Parathyroid adenoma (tissue), 2 donors: Measurements from ENCODE around the gene ANXA4.
"Not testable (repeated sequence)": the region's sequence is repeated elsewhere in the genome, so short reads cannot be mapped to it uniquely, and the experiment has no call there.

Experiments
- H2AFZ ChIP-seq: fragments of 300-600 bp; sonication (generic); one replicate; pipeline ENCODE4 v1.7.0; 2017; ENCODE audit warnings: antibody characterized with exemption, mild to moderate bottlenecking
- H3K27ac ChIP-seq: fragments of 300-600 bp; sonication (generic); one replicate; pipeline ENCODE4 v1.7.0; 2017
- H3K27me3 ChIP-seq: fragments of 300-600 bp; sonication (generic); one replicate; pipeline ENCODE4 v1.7.0; 2017; ENCODE audit warnings: low read length; ENCODE audit not compliant: control insufficient read depth, insufficient read depth
- H3K36me3 ChIP-seq: fragments of 300-600 bp; sonication (generic); one replicate; pipeline ENCODE4 v1.7.0; 2017; ENCODE audit warnings: low read length; ENCODE audit not compliant: control insufficient read depth, insufficient read depth
- H3K4me1 ChIP-seq: fragments of 300-600 bp; sonication (generic); one replicate; pipeline ENCODE4 v1.7.0; 2017; ENCODE audit warnings: control low read depth
- H3K4me2 ChIP-seq: fragments of 300-600 bp; sonication (generic); one replicate; pipeline ENCODE4 v1.7.0; 2017; ENCODE audit warnings: low read length
- H3K4me3 ChIP-seq: fragments of 300-600 bp; sonication (generic); one replicate; pipeline ENCODE4 v1.7.0; 2017; ENCODE audit warnings: low read depth, low read length
- H3K79me2 ChIP-seq: fragments of 300-600 bp; sonication (generic); one replicate; pipeline ENCODE4 v1.7.0; 2017; ENCODE audit warnings: control low read depth
- H3K9ac ChIP-seq: fragments of 300-600 bp; sonication (generic); one replicate; pipeline ENCODE4 v1.7.0; 2017; ENCODE audit warnings: mild to moderate bottlenecking
- H3K9me3 ChIP-seq: fragments of 300-600 bp; sonication (generic); one replicate; pipeline ENCODE4 v1.7.0; 2017; ENCODE audit warnings: low read length; ENCODE audit not compliant: control insufficient read depth
- CTCF ChIP-seq: fragments of 300-600 bp; sonication (generic); IDR thresholded peaks from one replicate; pipeline ENCODE4 v1.7.0; 2017; ENCODE audit warnings: antibody characterized with exemption, mild to moderate bottlenecking
- donor health status: primary hyperparathyroidism.

Gene ANXA4

GRCh38 chr2:69770193-69770702 is 28.3 kb downstream of the ANXA4 start:
- Histone ChIP-seq H2AFZ (no peak overlapping the region), H3K27ac (no peak overlapping the region), H3K9me3 (no peaks in the 10 kb centered on the region), H3K9ac (no peak overlapping the region), H3K36me3 (no peaks in the 10 kb centered on the region), H3K79me2 (peaks cover 11% of the 10 kb centered on the region), H3K27me3 (no peaks in the 10 kb centered on the region), H3K4me1 (peaks cover 29% of the 10 kb centered on the region), H3K4me3 (no peak overlapping the region), H3K4me2 (peak overlapping the region; percentile 22)
- TF ChIP-seq CTCF = no peak

DNA sequence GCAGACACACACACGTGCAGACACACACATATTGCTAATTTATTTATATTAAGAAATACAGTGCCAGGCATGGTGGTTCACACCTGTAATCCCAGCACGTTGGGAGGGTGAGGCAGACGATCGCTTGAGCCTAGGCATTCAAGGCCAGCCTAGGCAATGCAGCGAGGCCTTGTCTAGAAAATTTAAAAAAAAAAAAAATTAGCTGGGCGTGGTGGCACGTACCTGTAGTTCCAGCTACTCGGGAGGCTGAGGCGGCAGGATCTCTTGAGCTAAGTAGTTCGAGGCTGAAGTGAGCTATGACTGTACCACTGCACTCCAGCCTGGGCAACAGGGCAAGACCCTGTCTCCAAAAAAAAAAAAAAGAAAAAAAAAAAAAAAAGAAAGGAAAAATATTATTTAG is 28.8 kb downstream of the ANXA4 start:
- TF ChIP-seq CTCF = no peak
- Histone ChIP-seq H2AFZ (no peak overlapping the region), H3K4me1 (peaks cover 33% of the 10 kb centered on the region), H3K79me2 (peaks cover 11% of the 10 kb centered on the region), H3K9me3 (no peaks in the 10 kb centered on the region), H3K4me2 (no peak overlapping the region), H3K27ac (no peak overlapping the region), H3K27me3 (no peaks in the 10 kb centered on the region), H3K9ac (no peak overlapping the region), H3K4me3 (no peak overlapping the region), H3K36me3 (no peaks in the 10 kb centered on the region)

DNA sequence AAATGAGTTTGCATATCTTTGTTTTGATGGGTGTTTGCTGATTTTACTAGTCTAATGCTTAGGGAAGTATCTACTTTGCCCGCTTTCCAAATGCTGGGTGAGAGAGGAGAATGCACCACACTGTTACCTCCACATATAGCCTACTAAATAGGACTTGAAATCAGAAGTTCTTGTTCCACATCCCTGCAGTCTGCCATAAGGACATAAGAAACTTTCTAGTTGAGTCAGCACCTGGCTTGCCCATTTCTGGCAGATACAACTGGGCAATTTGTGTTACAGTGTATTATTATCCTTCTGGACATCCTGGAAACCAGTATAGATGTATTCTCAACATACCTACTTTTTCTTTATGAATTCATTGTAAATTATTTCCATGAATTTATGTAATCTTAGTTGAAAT is 29.5 kb downstream of the ANXA4 start:
- peaks cover 29% of the 10 kb centered on the region for H3K4me1 ChIP-seq
- no peak overlapping the region for H3K27ac ChIP-seq
- H3K9ac ChIP-seq = no peak overlapping the region
- no peak overlapping the region for H2AFZ ChIP-seq
- H3K27me3 ChIP-seq = no peaks in the 10 kb centered on the region
- no peak overlapping the region for H3K4me3 ChIP-seq
- H3K79me2 ChIP-seq = peaks cover 11% of the 10 kb centered on the region
- H3K4me2 ChIP-seq = peak overlapping the region; percentile 3
- H3K36me3 ChIP-seq = no peaks in the 10 kb centered on the region
- no peaks in the 10 kb centered on the region for H3K9me3 ChIP-seq
- no peak for TF ChIP-seq CTCF

GRCh38 chr2:69773206-69773605 is 31.3 kb downstream of the ANXA4 start:
- no peak overlapping the region for H3K4me3 ChIP-seq
- no peak overlapping the region for H3K9ac ChIP-seq
- H3K36me3 ChIP-seq = no peaks in the 10 kb centered on the region
- no peaks in the 10 kb centered on the region for H3K9me3 ChIP-seq
- H3K4me1 ChIP-seq = peaks cover 30% of the 10 kb centered on the region
- no peak overlapping the region for H2AFZ ChIP-seq
- peaks cover 11% of the 10 kb centered on the region for H3K79me2 ChIP-seq
- H3K27ac ChIP-seq = peak overlapping the region; percentile 25
- TF ChIP-seq CTCF = no peak
- H3K4me2 ChIP-seq = no peak overlapping the region
- no peaks in the 10 kb centered on the region for H3K27me3 ChIP-seq

GRCh38 chr2:69774258-69774983 is 32.5 kb downstream of the ANXA4 start:
- H3K9ac ChIP-seq, H3K27me3 ChIP-seq, H3K36me3 ChIP-seq, H3K9me3 ChIP-seq, H3K4me3 ChIP-seq: not testable (repeated sequence)
- Histone ChIP-seq H3K4me2 (peak overlapping the region; percentile 73), H3K79me2 (peaks cover 11% of the 10 kb centered on the region), H3K27ac (peak overlapping the region; percentile 79), H3K4me1 (peaks cover 31% of the 10 kb centered on the region), H2AFZ (peak overlapping the region; percentile 45)
